DOHH2 (cell line): ENCODE results near the gene METTL3.

Experiments used
- CTCF ChIP-seq: fragments of 200-600 bp; sonication (generic); IDR thresholded peaks from one replicate; pipeline ENCODE4 v1.5.1; 2014; ENCODE audit warnings: antibody characterized with exemption, mild to moderate bottlenecking, low read depth, low read length; ENCODE audit not compliant: poor library complexity, severe bottlenecking
- EZH2phosphoT487 ChIP-seq: fragments of 200-600 bp; sonication (generic); IDR thresholded peaks from 2 replicates; pipeline ENCODE4 v1.6.1; 2017; ENCODE audit warnings: borderline replicate concordance, mild to moderate bottlenecking, antibody characterized with exemption, low read length, moderate library complexity, mixed read lengths

GRCh38 chr14:21536418-21537089, 25.4 kb upstream of the METTL3 start:
- no peak for TF ChIP-seq EZH2phosphoT487
- no peak for TF ChIP-seq CTCF
